Ascending aorta (tissue), 2 donors: Measurements from ENCODE around the gene DPH6. TPM values are rescaled to one million over a fixed set of nuclear protein-coding genes. Genes with fewer than 3 reads are reported as not detected.
"Not testable (repeated sequence)": the region's sequence is repeated elsewhere in the genome, so short reads cannot be mapped to it uniquely, and the experiment has no call there.

Source experiments
- DNase-seq, 2 donors: peaks; one replicate each; pipeline ENCODE4 v3.0.0-alpha.2; 2019; ENCODE audit warnings: low spot score in 2 of 2
- H3K27ac ChIP-seq, 2 donors: fragments of 200-600 bp; sonication (generic); one replicate each; pipeline ENCODE4 v1.5.1; 2016 to 2017; ENCODE audit warnings: mild to moderate bottlenecking in 1 of 2
- H3K27me3 ChIP-seq: fragments of 200-600 bp; sonication (generic); one replicate; pipeline ENCODE4 v1.5.1; 2017
- H3K36me3 ChIP-seq, 2 donors: fragments of 200-600 bp; sonication (generic); one replicate each; pipeline ENCODE4 v1.5.1; 2016
- H3K4me1 ChIP-seq, 2 donors: fragments of 200-600 bp; sonication (generic); one replicate each; pipeline ENCODE4 v1.5.1; 2016 to 2017; ENCODE audit warnings: mild to moderate bottlenecking in 1 of 2
- H3K4me3 ChIP-seq, 2 donors: fragments of 200-600 bp; sonication (generic); one replicate each; pipeline ENCODE4 v1.5.1; 2016 to 2017; ENCODE audit warnings: mild to moderate bottlenecking in 1 of 2
- H3K9me3 ChIP-seq, 2 donors: fragments of 200-600 bp; sonication (generic); one replicate each; pipeline ENCODE4 v1.5.1; 2016
- CTCF ChIP-seq, 3 experiments: fragments of 200-600 bp in 2 of 3; fragments of 450-650 bp in 1 of 3; sonication (generic) in 2 of 3; IDR thresholded peaks; one replicate each; pipeline ENCODE4 v1.5.1; 2016 to 2019; ENCODE audit warnings: antibody characterized with exemption in 3 of 3, mild to moderate bottlenecking in 1 of 3, moderate library complexity in 1 of 3
- intact Hi-C: fragments of 100-400 bp; cut with DNase I; formaldehyde crosslinking; loops from one replicate; pipeline ENCODE4 v1.15.1; 2023
- total RNA-seq: library from RNA; depleted of rRNA; stranded (reverse); fragments of >200 nt; gene quantifications from one replicate; pipeline ENCODE4 v1.1.0, GENCODE V29; 2016

The DPH6 gene
- total RNA-seq, 1 donor from 2014 or later, result 9.0 TPM

GRCh38 chr15:35329521-35329961 lies 216.4 kb downstream of the DPH6 start:
- H3K27me3 ChIP-seq, result no peaks in the 10 kb centered on the region
- no peaks in the 10 kb centered on the region for H3K36me3 ChIP-seq
- TF ChIP-seq CTCF (IDR thresholded peaks at IDR 0.05), result no peak
- H3K4me3 ChIP-seq, result no peak overlapping the region
- no peaks in the 10 kb centered on the region for H3K9me3 ChIP-seq
- H3K27ac ChIP-seq, result no peak overlapping the region
- intact Hi-C loops, result no loop called here
- H3K4me1 ChIP-seq, result no peaks in the 10 kb centered on the region
- DNase-seq, result no peak

- H3K9me3 ChIP-seq, DNase-seq, H3K36me3 ChIP-seq, H3K27me3 ChIP-seq, H3K27ac ChIP-seq, H3K4me1 ChIP-seq, H3K4me3 ChIP-seq, intact Hi-C loops: not testable (repeated sequence)
These were observed 217.1 kb downstream of the DPH6 start for GRCh38 chr15:35328836-35329235.

- Histone ChIP-seq H3K27me3 (no peaks in the 10 kb centered on the region), H3K4me3 (no peak overlapping the region), H3K27ac (no peak overlapping the region), H3K36me3 (no peaks in the 10 kb centered on the region), H3K9me3 (no peaks in the 10 kb centered on the region), H3K4me1 (no peaks in the 10 kb centered on the region)
- no peak for TF ChIP-seq CTCF (IDR thresholded peaks at IDR 0.05)
- intact Hi-C loops, result no loop called here
- DNase-seq, result no peak
These were observed 218.2 kb downstream of the DPH6 start for GRCh38 chr15:35327789-35328188.

- no peaks in the 10 kb centered on the region for H3K27me3 ChIP-seq
- H3K36me3 ChIP-seq, result no peaks in the 10 kb centered on the region
- H3K4me1 ChIP-seq, result no peaks in the 10 kb centered on the region
- H3K4me3 ChIP-seq, result no peak overlapping the region
- DNase-seq, result no peak
- intact Hi-C loops, result no loop called here
- H3K9me3 ChIP-seq, result no peaks in the 10 kb centered on the region
- no peak overlapping the region for H3K27ac ChIP-seq
- TF ChIP-seq CTCF (IDR thresholded peaks at IDR 0.05), result no peak
These were observed 220.5 kb downstream of the DPH6 start for GRCh38 chr15:35325374-35325941.

GRCh38 chr15:35323141-35323540 lies 222.8 kb downstream of the DPH6 start:
- intact Hi-C loops, result no loop called here
- H3K4me3 ChIP-seq, result no peak overlapping the region
- no peak for DNase-seq

GRCh38 chr15:35321926-35322325 lies 224.0 kb downstream of the DPH6 start:
- no peaks in the 10 kb centered on the region for H3K9me3 ChIP-seq
- intact Hi-C loops, result no loop called here
- H3K4me3 ChIP-seq, result no peak overlapping the region
- no peak for TF ChIP-seq CTCF (IDR thresholded peaks at IDR 0.05)
- no peaks in the 10 kb centered on the region for H3K27me3 ChIP-seq
- H3K27ac ChIP-seq, result no peak overlapping the region
- DNase-seq, result no peak
- H3K4me1 ChIP-seq, result peaks cover 0 to 7% of the 10 kb centered on the region in 2 donors
- no peaks in the 10 kb centered on the region for H3K36me3 ChIP-seq

More at GRCh38 chr15:35323141-35323540, 222.8 kb downstream of the DPH6 start:
- Histone ChIP-seq H3K27ac (no peak overlapping the region), H3K27me3 (no peaks in the 10 kb centered on the region), H3K4me1 (peaks cover 0 to 7% of the 10 kb centered on the region in 2 donors), H3K9me3 (no peaks in the 10 kb centered on the region), H3K36me3 (no peaks in the 10 kb centered on the region)
- TF ChIP-seq CTCF (IDR thresholded peaks at IDR 0.05), result no peak
